CD4-positive, alpha-beta T cell treated with Interferon alpha-2 for 1 hour (primary cell): ENCODE measurements around the gene ZFPM1.

ENCODE experiments used
- DNase-seq, 2 donors: peaks; one replicate each; pipeline ENCODE4 v3.0.0-alpha.2; 2020 to 2022

ZFPM1 gene

DNA sequence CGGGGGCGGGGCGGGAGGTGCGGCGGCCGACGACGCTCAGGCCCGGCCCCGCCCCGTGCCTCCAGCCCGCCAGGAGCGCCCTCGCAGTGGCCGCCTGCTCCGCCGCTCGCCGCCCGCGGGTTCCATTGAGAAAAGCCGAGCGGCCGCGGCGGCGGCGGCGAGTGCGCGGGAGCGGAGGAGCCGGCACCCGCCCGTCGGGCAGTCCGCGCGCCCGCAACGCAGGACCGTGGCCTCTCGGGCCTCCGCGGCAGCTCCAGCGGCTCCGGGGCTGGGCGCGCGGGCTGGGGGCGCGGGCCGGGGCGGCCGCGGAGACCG, at the start of gene ZFPM1:
TSS of gene ZFPM1 (plus strand) at position 64 of the 315 bp plus-strand sequence. CDS start 359 bp downstream, outside the sequence.
- no peak for DNase-seq

DNA sequence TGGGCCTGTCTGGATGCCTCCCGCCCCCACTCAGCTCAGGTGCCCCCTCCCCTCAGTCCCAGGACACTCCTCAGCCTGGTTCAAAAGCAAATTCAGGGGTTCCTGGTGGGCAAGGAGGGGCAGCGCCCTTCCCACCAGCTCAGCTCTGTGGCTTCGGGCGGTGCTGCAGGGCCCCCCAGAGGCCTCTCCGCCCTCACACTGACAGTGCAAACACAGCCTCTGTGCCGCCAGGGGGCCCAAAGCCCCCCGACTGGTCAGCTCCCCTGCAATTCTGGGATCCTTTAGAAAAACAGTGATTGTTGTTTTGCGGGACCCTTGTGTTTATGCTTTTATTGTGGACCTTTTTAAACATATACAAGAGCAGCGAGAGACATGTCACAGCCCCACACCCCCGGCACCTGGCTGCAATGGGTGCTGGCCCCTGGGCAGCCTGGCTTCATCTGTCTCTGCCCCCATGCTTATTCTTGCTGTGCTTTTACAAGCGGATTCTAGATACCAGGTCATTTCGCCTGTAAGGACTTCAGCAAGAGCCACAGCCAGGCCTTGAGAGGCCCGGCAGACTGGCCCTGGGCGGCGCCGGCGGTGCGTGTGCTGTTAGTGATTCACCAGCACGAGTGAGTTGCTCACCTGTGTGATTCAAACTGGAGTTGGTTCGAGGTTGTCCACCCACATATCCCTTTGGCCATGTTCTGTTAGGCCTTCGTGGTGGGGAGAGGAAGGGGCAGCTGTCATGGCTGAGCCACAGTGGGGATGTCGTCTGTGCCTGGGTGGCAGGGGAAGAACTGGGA, 49.1 kb upstream of the ZFPM1 start:
- no peak for DNase-seq

- no peak for DNase-seq
These were observed 48.3 kb upstream of the ZFPM1 start for GRCh38 chr16:88404769-88405168.

DNA sequence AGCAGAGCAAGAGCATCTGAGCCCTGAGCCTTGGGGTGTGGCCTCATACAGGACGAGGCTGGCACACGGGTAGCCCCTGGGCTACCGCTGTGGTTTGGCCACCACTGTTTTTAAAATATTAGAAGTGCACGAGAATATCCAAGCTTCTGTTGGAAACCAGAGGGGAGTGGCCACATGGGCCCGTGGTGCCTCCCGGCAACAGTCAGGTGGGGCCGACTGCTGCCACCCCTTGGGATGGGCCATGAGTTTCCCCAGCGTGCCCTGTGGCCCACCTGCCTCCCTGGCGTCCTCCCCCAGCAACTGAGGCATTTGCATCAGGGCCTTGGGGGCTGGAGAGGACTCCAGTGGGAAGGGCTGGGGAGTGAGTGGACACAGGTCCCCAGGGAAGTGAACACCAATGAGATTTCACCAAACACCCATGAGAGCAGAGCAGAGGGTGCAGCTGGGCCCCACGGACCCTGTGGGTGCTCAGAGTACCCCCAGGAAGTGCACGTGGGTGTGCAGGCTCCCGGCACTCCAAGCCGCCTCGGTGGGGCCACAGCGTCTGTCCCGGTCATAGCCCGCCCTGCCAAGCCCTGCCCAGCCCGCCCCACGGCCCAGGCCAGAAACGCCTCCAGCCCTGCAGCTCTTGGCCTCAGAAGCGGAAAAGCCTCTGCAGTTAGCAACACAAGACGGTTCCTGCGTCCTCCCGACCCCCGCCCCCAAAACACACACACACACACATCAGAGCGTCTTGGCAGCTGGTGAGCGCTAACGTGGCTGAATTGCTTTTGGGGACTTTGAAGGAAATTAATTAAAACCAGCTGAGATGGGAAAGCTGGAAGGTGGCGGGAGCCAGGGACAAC, 47.6 kb upstream of the ZFPM1 start:
- DNase-seq, result no peak

DNA sequence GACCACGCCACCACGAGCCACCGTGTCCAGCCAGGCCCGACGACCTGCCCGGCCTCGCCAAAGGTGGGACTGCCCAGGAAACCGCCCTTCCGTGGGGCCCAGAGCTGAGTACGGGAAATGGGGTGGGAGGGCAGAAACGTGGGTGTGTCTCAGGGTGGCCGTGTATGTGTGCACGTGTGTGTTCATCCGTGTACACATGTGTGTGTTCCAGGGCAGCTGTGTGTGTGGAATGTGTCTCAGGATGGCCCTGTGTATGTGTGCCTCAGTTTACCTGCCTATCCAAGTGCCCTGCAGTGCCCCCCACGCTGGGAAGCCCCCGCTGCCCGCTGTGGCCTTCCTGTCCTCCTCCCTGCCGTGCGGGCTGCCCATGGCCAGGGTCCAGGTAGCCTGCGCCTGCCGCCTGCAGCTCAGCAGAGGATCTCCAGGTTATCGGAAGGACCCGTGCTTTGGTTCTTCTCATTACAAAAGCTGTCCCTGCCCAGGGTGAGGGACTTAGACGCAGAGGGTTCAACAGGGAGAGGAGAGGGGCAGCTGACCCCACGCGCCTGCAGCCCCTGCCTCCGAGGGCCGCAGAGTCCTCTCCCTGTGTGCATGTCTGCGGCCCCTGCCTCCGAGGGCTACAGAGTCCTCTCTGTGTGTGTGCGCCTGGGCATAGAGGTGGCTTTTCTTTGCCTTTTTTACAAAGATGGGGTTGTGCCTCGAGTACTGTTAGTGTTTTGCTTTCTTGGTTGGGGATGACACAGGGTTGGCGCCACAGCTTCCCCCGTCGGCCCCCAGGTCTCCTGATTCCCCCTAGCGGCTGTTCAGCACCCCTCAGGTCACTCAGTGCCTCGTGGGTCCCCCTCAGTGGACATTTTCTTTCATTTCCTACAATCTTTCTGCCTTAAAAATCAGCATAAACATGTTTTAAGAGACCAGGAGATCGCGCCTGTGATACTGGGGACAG, 46.7 kb upstream of the ZFPM1 start:
- DNase-seq, result no peak

GRCh38 chr16:88407042-88407420, 46.0 kb upstream of the ZFPM1 start:
- no peak for DNase-seq

DNA sequence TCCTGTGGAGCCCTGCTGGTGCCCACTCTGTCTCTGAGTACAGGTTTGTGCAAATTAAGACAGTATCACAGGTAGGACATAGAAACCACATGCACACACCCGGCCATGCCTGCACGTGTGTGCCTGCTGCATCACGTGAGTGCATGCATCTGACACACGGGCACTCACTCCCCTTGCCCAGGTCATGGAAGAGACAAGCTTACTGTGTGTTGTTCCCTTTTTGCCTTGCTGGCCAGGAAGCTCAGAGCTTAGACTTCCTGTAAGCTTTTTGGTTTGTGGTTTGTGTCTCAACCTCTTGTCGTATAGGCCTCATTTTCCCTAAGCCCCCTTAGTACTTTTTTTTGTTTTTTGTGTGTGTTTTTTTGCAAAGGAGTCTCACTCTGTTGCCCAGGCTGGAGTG, 45.3 kb upstream of the ZFPM1 start:
- DNase-seq, result peak in 1 of 2 donors; percentile 29

DNA sequence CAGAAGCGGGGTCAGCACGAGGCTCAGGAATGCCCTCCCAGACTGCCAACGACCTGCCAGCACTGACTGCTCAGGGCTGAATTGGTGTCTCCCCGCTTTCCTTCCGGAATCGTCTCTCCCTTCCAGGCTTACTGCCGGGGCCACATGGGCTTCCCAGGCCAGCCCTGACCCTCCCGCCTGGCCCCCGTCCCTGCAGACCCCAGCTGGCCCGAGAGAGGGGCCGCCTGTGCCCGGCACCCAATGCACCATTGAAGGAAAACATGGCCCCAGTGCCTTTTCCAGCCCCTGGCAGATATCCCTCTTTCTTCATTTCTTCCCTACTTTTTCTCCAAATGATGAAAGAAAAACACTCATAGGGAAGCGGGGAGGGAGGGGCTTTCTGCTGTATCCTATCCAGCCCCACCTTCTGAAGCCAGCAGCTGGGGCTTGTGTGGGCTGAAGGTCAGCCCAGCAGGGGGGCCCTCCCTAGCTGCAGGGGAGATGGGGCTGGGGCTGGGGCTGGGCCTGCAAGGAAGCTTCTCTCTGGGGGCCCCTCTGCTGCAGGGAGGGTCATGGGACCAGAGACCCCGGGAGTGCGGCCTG, 44.4 kb upstream of the ZFPM1 start:
- no peak for DNase-seq

- DNase-seq, result no peak
These were observed 43.6 kb upstream of the ZFPM1 start for GRCh38 chr16:88409296-88410065.

DNA sequence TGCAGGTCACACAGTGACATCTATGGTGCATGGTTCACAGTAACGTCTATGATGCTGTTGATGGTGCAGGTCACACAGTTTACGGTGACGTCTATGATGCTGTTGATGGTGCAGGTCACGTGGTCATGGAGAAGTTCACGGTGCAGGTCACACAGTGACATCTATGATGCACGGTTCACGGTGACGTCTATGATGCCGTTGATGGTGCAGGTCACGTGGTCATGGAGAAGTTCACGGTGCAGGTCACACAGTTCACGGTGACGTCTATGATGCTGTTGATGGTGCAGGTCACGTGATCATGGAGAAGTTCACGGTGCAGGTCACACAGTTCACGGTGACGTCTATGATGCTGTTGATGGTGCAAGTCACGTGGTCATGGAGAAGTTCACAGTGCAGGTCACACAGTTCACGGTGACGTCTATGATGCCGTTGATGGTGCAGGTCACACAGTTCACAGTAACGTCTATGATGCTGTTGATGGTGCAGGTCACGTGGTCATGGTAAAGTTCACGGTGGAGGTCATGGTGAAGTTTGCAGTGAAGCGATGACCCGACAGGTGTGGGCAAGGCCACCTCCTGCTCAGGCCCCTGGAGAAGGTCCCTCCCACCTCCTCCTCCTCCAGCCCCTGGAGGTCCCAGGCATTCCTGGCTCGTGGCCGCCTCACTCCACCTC, 42.6 kb upstream of the ZFPM1 start:
- DNase-seq, result peak in 1 of 2 donors; percentile 47

- no peak for DNase-seq
These were observed 41.0 kb upstream of the ZFPM1 start for GRCh38 chr16:88411951-88412576.

- no peak for DNase-seq
These were observed 40.3 kb upstream of the ZFPM1 start for GRCh38 chr16:88412766-88413165.

- no peak for DNase-seq
These were observed 39.8 kb upstream of the ZFPM1 start for GRCh38 chr16:88413231-88413630.

DNA sequence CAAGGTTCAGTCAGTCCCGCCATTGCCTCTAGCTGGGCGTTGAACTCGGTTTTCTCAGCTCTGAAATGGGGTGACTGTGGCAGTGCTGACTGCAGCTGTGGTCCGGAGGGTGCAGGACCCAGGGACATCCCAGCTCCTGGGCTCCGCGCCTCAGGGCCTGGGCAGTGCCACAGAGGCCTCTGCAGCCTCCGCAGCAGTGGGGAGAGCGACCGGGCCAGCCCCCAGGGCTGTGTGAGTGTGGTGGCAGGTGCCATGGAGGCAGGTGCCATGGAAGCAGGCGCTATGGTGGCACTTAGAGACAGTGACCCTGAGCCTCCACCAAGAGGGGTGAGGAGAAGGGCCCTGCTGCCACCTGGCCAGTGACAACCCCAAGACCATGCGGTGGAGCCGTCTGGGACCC, 39.4 kb upstream of the ZFPM1 start:
- no peak for DNase-seq

- DNase-seq, result no peak
These were observed 38.3 kb upstream of the ZFPM1 start for GRCh38 chr16:88414521-88415380.

- no peak for DNase-seq
These were observed 37.7 kb upstream of the ZFPM1 start for GRCh38 chr16:88415381-88415705.

DNA sequence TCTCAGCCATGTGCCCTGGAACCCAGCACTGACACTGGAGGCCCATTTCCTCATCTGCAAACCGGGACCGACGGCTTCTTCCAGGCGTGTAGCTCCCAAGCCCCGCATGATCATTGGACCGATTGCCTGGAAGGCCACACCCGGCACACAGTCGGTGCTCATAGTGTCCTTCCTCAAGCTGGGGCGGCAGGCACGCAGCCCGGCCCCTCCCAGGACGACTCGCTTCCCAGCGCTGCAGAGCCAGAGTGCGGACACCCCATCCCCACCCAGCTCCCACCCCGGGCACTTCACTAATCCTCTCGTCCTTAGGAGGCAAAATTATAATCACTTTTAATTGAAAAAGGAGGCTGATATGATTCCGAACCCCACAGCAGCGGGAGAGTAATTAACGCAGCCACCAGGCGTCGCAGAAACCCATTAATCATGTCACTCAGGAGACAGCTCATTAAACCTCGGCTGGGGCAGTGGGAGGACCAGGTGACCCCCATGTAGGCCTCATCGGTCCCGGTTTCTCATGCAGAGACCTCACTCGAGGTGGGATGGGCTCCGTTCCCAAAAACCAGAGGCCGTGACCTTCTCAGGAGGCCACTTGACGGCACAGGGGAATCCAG, 37.3 kb upstream of the ZFPM1 start:
- no peak for DNase-seq

- no peak for DNase-seq
These were observed 36.4 kb upstream of the ZFPM1 start for GRCh38 chr16:88416686-88417085.

GRCh38 chr16:88417684-88418476, 35.2 kb upstream of the ZFPM1 start:
- DNase-seq, result no peak
